C1 segment of cervical spinal cord (tissue), 14 donors: Measurements from ENCODE around the gene LHFPL3.
A peak's percentile ranks its signal among the peaks of the same experiment; 100 is the strongest.
"Not testable (repeated sequence)": the region's sequence is repeated elsewhere in the genome, so short reads cannot be mapped to it uniquely, and the experiment has no call there.

Experiments used
- DNase-seq, 14 donors: peaks; one replicate each; lab custom pipeline; 2025; lab: John Stamatoyannopoulos, UW

LHFPL3 gene

DNA sequence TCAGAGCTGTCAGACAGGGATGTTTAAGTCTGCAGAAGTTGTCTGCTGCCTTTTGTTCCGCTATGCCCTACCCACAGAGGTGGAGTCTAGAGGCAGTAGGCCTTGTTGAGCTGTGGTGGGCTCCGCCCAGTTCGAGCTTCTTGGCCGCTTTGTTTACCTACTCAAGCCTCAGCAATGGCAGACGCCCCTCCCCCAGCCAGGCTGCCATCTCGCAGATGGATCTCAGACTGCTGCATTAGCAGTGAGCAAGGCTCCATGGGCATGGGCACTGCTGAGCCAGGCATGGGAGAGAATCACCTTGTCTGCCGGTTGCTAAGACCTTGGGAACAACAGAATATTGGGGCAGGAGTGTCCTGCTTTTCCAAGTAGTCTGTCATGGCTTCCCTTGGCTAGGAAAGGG, 267.2 kb downstream of the LHFPL3 start:
- DNase-seq, result not testable (repeated sequence)

DNA sequence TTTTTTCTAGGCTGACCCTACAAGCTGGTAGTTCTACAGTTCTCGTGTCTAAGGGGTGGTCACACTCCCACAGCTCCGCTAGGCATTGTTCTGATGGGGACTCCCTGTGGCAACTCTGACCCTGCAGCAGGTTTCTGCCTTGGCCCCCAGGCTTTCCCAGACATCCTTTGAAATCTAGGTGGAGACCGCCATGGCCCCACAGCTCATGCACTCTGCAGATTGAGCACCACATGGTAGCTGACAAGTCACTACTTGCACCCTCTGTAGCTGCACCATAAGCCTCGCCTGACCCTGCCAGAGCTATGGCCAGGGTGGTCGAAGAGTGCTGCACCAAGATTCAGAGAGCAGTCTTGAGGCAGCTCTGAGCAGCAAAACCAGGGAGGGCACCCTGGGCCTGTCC, 275.6 kb downstream of the LHFPL3 start:
- no peak for DNase-seq

DNA sequence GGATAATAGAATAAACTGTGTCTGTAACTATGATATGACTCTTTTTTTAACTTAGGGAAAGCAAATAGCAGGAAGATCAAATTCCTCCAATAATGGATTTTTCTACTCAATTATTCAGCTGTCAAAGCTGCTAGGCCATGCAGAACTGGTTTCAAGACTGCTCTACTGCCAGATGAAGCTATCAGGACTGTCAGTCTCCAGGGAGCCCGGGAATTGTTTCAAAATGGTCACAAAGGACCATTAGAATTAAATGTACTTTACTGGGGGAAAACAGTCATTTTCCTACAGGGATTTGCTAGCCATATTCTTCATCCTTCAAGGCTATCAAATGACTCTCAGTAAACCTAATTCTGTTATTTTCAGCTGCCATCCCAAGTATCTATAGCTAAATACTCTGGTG, 276.3 kb downstream of the LHFPL3 start:
- DNase-seq, result no peak

- DNase-seq, result no peak
These were observed 292.9 kb downstream of the LHFPL3 start for GRCh38 chr7:104621321-104621720.

DNA sequence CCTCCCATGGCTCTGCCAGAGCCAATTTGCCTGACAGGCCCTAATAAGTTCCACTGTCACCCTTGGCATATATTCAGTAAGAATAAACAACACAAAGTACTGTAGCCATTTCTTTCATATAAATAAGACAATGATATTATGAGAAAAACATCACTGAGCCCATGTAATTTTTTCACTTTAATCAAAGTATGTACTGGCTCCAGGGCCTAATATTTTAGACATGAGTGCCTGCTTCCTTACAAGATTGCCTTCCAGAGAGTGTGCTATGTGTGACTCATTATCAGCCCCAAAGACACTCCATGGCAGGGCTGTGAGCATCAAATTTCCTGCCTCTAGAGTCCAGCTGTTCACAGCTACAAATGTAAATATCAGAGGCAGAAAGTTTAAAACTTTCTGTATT, 297.6 kb downstream of the LHFPL3 start:
- no peak for DNase-seq

DNA sequence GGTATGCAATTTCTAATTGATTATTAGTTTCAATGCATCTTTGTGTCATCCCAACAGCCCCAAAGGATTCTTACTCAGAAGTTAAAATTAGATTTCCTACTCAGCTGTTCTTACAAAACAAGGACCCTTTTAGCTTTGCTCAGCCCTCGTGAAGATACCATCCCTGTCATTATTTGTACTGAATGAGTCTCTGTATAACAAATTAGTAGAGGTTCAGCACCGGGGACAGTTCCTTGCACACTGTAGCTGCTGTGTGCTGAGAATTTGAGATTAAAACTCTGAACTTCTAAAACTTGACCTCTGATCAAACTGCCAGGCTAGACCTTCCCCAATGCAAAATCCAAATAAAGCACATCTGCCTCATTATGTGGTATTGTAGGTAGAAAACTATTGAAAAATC, 299.1 kb downstream of the LHFPL3 start:
- no peak for DNase-seq

- DNase-seq, result no peak
These were observed 299.6 kb downstream of the LHFPL3 start for GRCh38 chr7:104628017-104628416.

- no peak for DNase-seq
These were observed 301.0 kb downstream of the LHFPL3 start for GRCh38 chr7:104629408-104629807.

GRCh38 chr7:104640506-104640905, 312.1 kb downstream of the LHFPL3 start:
- no peak for DNase-seq

DNA sequence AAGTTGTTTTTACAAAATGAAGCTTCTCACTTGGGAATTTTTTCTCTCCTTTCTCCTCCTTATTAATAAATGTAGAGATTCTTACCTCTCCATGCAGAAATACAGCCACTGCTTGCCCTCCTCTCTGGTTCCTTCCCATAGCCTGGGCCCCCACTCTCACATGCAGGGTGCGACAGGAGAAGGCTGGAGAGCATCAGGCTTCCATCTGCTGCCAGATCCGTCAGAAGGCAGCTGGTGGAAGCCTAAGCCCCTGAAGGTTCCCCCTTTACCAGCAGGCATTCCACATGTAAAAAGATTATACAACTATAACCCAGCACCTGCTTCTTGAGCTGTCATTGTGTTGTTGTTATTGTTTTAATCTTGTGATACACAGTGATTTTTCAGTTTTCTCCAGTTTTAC, 314.2 kb downstream of the LHFPL3 start:
- no peak for DNase-seq

DNA sequence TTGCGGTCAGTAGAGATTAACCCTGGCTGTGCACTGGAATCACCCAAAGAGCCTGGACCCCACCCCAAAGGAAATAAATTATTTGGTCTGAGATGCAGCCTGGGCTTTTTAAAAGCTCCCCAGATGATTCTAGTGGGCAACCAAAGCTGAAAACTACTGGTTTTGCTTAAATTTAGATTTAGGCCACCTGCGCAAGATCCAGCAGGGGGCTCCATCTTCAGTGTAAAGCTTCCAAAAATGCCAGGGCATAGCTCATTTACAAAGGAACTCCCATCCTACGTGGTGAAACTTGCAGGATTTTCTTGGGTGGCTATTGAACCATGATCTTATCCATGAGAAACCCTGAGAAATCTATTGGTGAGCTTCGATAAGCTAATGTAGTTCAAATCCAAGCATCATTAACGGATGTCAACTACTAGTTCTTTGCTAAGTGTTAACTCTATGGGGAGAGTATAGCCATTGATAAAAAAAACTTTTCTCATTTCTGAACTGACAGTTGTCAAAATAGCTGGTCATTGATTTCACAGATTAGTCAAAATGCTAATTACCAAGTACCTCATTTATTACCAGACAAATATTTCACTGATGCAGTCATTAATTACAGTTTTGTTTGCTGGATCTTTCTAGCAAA, 315.3 kb downstream of the LHFPL3 start:
- DNase-seq, result no peak

- peak in 6 of 14 donors; percentile 2 to 27 (median 15) for DNase-seq
These were observed 322.7 kb downstream of the LHFPL3 start for GRCh38 chr7:104650991-104651640.

DNA sequence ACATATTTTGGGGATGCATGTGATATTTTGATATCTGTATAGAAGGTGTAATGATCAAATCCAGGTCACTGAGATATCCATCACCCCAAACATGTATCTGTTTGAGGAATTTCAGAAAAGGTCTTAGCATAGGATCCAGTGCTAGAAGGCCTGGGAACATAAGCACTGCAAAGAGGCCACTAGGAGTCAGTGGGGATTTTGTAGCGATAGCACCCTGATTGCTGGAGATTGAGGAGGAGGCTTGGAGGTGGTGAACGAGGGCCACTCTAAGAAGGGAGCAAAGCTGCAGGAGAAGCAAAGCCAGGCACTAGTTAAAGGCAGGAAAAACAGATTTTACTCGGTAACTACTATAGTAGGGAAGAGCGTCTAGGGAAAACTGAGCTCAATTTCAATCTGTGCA, 324.0 kb downstream of the LHFPL3 start:
- DNase-seq, result no peak

DNA sequence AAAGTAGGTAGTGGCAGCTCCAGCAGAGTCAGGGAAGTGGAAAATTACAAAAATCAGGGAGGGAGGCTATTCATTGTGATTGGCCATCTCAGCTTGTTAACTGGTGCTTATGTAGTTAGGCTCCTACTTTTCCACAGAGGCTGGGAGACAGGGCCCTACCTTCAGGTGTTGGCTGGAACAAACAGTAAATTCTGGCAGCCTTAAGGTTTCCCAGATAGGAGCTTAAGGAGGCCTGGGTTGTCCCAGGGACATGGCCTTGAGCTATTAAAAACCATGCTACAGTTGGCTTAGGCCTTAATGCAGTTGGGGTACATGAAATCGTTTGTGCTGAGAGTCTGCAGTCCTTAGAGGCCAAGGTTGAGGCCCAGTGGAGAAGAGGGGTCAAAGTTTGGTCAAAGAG, 324.5 kb downstream of the LHFPL3 start:
- no peak for DNase-seq

DNA sequence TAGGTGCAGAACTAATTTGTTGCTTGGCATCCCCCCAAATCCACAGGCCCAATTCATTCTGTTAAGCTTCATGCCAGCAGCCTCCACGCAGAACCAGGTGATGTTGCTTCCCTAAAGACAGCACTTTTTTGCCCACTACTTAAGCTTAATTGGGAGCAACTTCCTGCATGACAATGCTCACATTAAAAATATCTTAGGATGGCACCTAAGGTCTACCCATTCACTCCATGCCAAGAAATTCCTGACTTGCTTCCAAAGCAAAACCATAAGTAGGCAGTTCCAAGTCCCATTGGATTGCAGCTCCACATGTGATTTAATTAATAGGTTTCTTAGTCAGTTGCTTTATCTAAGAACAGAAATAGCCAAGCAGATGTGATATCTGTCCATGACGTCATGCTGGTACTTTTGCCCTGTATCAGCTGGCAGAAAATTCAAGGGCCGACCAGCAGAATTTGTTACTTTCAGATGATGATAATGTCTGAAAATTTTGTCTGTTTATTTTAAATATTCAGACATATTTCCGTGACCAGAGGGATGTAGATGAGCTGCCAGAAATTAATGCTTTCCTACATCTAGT, 325.5 kb downstream of the LHFPL3 start:
- peak in 1 of 14 donors; percentile 4 for DNase-seq

DNA sequence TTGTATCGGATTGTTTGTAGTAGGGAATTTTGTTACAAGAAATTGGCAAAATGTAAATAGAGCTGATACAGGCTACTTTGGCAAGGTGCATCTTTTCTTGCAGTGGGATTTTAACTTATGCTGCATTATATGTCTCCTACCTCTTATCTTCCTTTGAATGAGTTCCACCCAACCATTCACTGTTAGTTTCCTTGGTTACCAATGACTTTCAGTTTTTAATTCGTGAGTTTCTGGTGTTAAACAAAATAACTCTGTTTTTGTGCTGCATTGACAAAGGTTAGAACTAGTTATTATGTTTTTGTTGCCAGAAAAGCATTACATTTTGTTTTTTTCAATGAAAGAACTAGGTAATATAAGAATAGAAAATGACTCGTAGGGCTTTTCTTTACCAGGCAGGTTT, 327.2 kb downstream of the LHFPL3 start:
- DNase-seq, result no peak

- DNase-seq, result no peak
These were observed 328.1 kb downstream of the LHFPL3 start for GRCh38 chr7:104656467-104656866.

- no peak for DNase-seq
These were observed 328.7 kb downstream of the LHFPL3 start for GRCh38 chr7:104657134-104657533.

DNA sequence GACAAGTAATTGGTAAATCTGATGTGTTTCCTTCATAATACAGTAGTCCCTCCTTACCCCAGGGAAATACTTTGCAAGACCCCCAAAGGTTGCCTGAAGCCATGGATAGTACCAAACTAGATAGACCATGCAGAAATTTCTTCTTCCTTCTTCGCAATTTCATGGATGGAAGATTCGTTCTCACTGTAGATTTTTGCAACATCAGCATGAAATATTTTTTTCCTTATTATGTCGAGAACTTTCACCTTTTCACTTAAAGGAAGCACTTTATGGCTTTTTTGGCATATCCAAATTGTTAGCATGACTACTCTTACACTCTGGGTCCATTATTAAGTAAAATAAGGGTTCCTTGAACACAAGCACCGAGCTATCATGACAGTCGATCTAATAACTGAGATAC, 333.2 kb downstream of the LHFPL3 start:
- DNase-seq, result no peak

- no peak for DNase-seq
These were observed 336.2 kb downstream of the LHFPL3 start for GRCh38 chr7:104664648-104665047.

DNA sequence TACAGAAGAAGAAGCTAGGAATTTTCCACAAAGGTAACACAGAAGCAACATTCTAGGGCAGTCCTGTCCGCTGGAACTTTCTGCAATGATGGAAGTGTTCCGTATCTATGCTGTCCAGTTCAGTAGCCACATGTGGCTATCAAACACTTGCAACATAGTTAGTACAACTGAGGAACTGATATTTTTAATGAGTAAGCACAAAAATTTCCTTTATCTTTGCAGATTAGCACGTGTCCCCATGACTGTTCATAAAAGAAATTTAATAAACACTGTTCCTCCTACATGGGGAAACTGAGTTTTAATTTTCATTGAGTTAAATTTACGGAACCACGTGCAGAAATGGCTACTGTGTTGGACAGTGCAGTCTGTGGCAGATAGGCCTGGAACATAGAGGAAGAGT, 349.2 kb downstream of the LHFPL3 start:
- DNase-seq, result no peak

GRCh38 chr7:104679085-104679484, 350.7 kb downstream of the LHFPL3 start:
- DNase-seq, result no peak

GRCh38 chr7:104686286-104686685, 357.9 kb downstream of the LHFPL3 start:
- DNase-seq, result no peak
